ENCODE measurements around the gene SLC66A2.

DNA sequence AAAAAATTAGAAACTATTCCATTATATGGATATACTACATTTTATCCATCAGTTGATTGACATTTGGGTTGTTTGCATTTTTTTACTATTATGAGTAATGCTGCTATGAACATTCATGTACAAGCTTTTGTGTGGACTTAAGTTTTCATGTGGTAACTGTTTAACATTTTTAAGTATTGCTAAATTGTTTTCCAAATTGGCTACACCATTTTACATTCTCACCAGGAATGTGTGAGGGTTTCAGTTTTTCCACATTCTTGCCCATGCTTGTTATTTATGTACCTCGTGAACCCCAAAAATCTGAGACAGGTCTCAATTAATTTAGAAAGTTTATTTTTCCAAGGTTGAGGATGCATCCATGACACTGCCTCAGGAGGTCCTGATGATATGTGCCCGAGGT, 40.0 kb upstream of the SLC66A2 start:
- TF ChIP-seq, protein P1, sequence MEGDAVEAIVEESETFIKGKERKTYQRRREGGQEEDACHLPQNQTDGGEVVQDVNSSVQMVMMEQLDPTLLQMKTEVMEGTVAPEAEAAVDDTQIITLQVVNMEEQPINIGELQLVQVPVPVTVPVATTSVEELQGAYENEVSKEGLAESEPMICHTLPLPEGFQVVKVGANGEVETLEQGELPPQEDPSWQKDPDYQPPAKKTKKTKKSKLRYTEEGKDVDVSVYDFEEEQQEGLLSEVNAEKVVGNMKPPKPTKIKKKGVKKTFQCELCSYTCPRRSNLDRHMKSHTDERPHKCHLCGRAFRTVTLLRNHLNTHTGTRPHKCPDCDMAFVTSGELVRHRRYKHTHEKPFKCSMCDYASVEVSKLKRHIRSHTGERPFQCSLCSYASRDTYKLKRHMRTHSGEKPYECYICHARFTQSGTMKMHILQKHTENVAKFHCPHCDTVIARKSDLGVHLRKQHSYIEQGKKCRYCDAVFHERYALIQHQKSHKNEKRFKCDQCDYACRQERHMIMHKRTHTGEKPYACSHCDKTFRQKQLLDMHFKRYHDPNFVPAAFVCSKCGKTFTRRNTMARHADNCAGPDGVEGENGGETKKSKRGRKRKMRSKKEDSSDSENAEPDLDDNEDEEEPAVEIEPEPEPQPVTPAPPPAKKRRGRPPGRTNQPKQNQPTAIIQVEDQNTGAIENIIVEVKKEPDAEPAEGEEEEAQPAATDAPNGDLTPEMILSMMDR (IDR thresholded peaks at IDR 0.05) = no peak
- no peak for TF ChIP-seq POLR2A (IDR thresholded peaks at IDR 0.05)

Data from testis (tissue), 2 donors.